Dendritic cell treated with granulocyte-macrophage colony-stimulating factor and Interleukin-4, amounts not matched to agents 40 ng/mL and 50 ng/mL, for 4 days (primary cell): Measurements from ENCODE around the gene MEF2A.
"Not testable (repeated sequence)": the region's sequence is repeated elsewhere in the genome, so short reads cannot be mapped to it uniquely, and the experiment has no call there.

Experiments used
- H3K27ac Mint-ChIP-seq: one replicate; pipeline ENCODE4 v1.8.0; 2022; ENCODE audit warnings: mild to moderate bottlenecking, mixed read lengths
- H3K27me3 Mint-ChIP-seq: one replicate; pipeline ENCODE4 v1.8.0; 2022; ENCODE audit warnings: mild to moderate bottlenecking, mixed read lengths
- H3K36me3 Mint-ChIP-seq: one replicate; pipeline ENCODE4 v1.8.0; 2022; ENCODE audit warnings: low read depth, mixed read lengths
- H3K4me1 Mint-ChIP-seq: one replicate; pipeline ENCODE4 v1.8.0; 2022; ENCODE audit warnings: low read depth, mixed read lengths
- H3K4me3 Mint-ChIP-seq: one replicate; pipeline ENCODE4 v1.8.0; 2022; ENCODE audit warnings: mild to moderate bottlenecking, moderate library complexity, mixed read lengths
- H3K9me3 Mint-ChIP-seq: one replicate; pipeline ENCODE4 v1.8.0; 2022; ENCODE audit warnings: mixed read lengths
- intact Hi-C: fragments of 100-400 bp; cut with micrococcal nuclease; formaldehyde crosslinking; loops from one replicate; pipeline ENCODE4 v1.15.0; 2022

Gene MEF2A

DNA sequence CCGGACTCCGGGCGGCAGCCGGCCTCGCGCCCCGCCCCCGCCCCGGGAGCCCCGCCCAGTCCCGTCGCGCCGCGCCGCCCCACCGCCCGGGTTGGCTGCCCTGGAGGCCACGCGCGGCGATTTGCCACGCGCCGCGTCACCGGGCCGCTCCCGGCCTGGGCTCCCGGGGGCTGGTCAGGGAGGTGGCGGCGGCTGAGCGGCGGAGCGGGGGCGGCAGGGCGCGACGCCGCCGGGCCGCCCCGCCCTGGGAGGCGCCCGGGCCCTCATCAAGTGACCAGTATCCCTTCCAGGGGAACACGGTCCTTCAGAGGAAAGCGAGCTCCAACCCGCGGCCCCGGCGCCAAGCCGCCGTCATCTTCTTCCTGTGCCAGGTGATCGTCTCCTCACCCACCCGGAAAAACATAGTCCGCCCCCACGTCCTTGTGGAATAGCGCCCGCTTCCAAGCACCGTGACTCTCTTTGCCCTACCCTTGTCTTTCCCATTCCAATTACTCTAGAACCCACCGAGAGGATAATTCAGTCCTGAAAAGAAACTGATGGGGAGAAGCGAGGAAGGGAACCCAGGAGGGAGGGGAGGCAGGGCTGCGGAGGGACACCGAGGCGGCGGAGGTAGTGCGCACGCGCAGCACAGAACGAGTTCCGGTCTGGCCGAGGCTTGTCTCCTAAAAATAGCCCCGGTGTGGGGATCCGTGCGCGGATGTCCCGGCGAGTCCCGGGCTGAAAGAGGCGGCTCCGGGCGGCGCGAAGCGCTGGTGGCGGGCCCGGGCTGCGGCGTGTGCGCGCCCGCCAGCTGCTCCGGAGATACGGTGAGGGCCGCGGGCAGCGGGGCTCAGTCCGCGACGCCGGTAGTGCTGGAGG is at the start of gene MEF2A:
MEF2A (plus strand) TSS at position 686 of the 858 bp plus-strand sequence. CDS start 67,136 bp downstream, outside the sequence.
- Mint-ChIP-seq H3K9me3 (no peaks in the 10 kb centered on the region), H3K27ac (peak within 1 kb of the TSS; percentile 97), H3K4me3 (peak within 1 kb of the TSS; percentile 96), H3K4me1 (peaks cover 51% of the 10 kb centered on the region), H3K27me3 (peaks cover 2% of the 10 kb centered on the region), H3K36me3 (peaks cover 14% of the 10 kb centered on the region)
- intact Hi-C loops: loop anchor here (2.0 to 5.0 kb wide), 2 partner anchors 67 to 113 kb away; no protein-coding TSS in a partner anchor

DNA sequence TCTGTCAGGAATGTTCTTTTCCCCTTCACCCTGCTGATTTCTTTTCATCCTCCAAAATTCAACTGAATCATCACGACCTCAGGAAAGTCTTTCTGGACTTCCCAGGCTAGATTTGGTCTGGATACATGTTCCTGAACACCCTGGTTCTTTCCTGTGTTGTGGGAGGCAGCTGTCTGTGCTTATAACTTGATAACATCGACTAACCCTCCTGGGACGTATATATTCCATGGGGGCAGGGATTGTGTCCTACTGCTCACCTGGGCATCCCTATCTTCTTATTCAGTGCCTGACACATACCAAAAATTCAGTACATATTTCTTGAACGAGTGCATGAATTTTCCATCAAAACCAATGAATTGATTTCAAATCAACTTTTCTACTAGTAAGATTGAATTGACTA is 47.6 kb upstream of the MEF2A start:
- no peaks in the 10 kb centered on the region for H3K27me3 Mint-ChIP-seq
- intact Hi-C loops: no loop called here
- no peaks in the 10 kb centered on the region for H3K36me3 Mint-ChIP-seq
- H3K4me1 Mint-ChIP-seq: peaks cover 5% of the 10 kb centered on the region
- H3K4me3 Mint-ChIP-seq: no peak overlapping the region
- no peak overlapping the region for H3K27ac Mint-ChIP-seq
- no peaks in the 10 kb centered on the region for H3K9me3 Mint-ChIP-seq

DNA sequence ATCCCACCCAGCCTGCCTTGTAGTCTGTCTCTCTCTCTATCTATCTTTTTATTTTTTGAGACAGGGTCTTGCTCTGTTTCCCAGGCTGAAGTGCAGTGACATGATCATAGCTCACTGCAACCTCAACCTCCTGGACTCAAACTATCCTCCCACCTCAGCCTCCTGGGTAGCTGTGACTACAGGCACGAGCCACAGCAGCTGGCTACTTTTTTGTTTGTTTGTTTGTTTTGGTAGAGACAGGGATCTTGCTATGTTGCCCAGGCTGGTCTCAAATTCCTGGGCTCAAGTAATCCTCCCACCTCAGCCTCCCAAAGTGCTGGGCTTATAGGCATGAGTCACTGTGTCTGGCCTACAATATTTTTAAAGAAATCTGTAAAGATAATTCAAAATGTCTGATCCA is 46.4 kb upstream of the MEF2A start:
- H3K27ac Mint-ChIP-seq, H3K27me3 Mint-ChIP-seq, H3K9me3 Mint-ChIP-seq, H3K36me3 Mint-ChIP-seq, H3K4me1 Mint-ChIP-seq, intact Hi-C loops, H3K4me3 Mint-ChIP-seq: not testable (repeated sequence)

DNA sequence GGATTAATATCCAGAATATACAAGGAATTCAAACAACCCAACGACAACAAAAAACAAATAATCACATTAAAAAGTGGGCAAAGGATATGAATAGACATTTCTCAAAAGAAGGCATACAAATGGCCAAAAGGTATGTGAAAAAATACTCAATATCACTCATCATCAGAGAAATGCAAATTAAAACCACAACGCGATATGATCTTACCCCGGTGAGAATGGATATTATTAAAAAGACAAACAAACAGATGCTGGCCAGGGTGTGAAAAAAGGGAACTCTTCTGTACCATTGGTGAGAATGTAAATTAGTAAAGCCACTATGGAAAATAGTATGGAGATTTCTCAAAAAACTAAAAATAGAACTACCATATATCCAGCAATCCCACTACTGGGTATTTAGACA is 43.5 kb upstream of the MEF2A start:
- no peaks in the 10 kb centered on the region for H3K27me3 Mint-ChIP-seq
- no peak overlapping the region for H3K4me3 Mint-ChIP-seq

DNA sequence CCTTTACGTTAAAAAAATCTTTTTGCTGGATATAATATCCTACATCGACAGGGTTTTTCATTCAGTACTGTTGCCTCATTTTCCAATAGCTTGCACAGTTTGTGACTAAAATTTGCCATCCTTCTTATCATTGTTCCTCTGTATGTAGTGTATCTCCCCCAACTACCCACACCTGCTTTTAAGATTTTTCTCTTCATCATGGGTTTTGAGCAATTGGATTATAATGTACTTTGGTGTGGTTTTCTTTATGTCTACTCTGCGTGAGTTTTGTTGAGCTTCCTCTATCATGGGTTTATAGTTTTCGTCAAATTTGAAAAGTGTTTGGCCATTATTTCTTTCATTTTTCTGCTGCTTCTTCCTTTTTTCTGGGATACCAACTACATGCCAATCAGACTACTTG is 39.6 kb upstream of the MEF2A start:
- no peaks in the 10 kb centered on the region for H3K27me3 Mint-ChIP-seq
- H3K9me3 Mint-ChIP-seq: peaks cover 9% of the 10 kb centered on the region
- no peaks in the 10 kb centered on the region for H3K4me1 Mint-ChIP-seq
- H3K27ac Mint-ChIP-seq: no peak overlapping the region
- no peak overlapping the region for H3K4me3 Mint-ChIP-seq
- no peaks in the 10 kb centered on the region for H3K36me3 Mint-ChIP-seq
- intact Hi-C loops: no loop called here

More for the DNA sequence above, 43.5 kb upstream of the MEF2A start:
- intact Hi-C loops: no loop called here
- no peaks in the 10 kb centered on the region for H3K36me3 Mint-ChIP-seq
- no peaks in the 10 kb centered on the region for H3K9me3 Mint-ChIP-seq
- no peaks in the 10 kb centered on the region for H3K4me1 Mint-ChIP-seq
- no peak overlapping the region for H3K27ac Mint-ChIP-seq

DNA sequence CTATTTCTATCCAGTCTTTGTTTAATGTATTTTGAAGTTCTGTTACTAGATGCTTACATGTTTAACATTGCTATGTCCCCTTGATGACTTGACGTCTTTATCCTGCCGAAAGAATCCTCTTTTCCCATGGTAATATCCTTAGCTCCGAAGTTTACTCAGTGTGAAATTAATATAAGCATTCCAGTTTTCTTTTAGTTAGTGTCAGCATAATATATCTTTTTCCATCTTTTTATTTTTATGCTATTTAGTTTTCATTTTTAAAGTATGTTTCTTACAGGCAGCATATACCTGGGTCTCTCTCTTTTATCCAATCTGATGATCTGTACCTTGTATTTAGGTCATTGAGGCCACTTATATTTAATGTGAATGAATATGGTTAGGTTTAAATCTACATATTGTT is 39.1 kb upstream of the MEF2A start:
- Mint-ChIP-seq H3K27me3 (no peaks in the 10 kb centered on the region), H3K4me3 (no peak overlapping the region), H3K27ac (no peak overlapping the region), H3K4me1 (no peaks in the 10 kb centered on the region), H3K9me3 (peaks cover 9% of the 10 kb centered on the region), H3K36me3 (no peaks in the 10 kb centered on the region)
- intact Hi-C loops: no loop called here

DNA sequence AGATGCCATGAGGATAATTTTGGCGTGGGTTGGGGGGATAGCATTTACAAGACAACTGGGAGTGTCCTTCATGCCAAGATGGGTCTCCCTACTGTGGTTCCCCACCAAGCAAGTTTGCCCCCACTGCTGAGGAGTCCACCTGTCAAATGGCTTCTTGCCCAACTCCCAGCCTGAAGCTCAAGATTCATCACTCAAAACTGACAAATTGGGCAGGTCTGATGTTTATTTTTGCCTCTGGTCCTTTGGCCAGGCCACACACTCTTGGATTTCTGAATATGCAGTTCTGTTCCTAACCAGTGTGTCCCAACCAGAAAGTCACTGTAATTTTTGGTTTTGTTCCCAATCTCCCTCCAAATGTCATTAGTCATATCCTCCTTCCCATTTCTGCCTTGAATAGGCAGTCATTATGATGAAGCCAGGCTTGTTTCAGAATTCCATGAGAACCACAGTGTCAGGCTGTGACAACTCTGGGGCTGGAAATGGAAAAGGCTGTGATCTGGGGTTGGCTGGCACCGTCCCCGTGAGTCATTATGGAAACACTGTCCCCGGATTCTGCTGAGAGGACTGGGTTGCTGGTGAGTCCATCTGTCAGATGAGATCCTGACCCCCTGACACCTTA is 29.3 kb upstream of the MEF2A start:
- intact Hi-C loops: no loop called here
- Mint-ChIP-seq H3K9me3 (peaks cover 10% of the 10 kb centered on the region), H3K36me3 (no peaks in the 10 kb centered on the region), H3K4me1 (peaks cover 4% of the 10 kb centered on the region), H3K27ac (no peak overlapping the region), H3K4me3 (no peak overlapping the region), H3K27me3 (no peaks in the 10 kb centered on the region)

DNA sequence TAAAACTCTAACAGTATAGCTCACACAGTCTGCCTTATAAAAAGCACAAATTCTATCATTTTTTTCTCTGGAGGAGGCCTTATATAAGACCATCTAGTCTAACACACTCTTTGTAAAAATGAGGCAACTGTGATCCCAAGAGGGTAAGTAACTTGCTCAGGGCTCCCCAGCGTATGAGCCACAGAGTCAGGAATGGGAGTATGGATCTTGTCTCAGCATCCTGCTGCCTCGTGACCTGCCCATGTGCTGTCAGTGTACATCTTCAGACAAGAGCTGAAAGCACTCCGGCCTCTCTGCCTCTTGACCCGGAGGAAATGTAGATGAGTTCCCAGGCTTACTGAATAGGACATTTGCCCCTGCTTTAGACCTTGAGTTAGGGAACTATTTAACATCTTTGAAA is 28.4 kb upstream of the MEF2A start:
- Mint-ChIP-seq H3K9me3 (peaks cover 5% of the 10 kb centered on the region), H3K4me1 (peaks cover 4% of the 10 kb centered on the region), H3K4me3 (no peak overlapping the region), H3K36me3 (no peaks in the 10 kb centered on the region), H3K27me3 (no peaks in the 10 kb centered on the region), H3K27ac (no peak overlapping the region)
- intact Hi-C loops: no loop called here

DNA sequence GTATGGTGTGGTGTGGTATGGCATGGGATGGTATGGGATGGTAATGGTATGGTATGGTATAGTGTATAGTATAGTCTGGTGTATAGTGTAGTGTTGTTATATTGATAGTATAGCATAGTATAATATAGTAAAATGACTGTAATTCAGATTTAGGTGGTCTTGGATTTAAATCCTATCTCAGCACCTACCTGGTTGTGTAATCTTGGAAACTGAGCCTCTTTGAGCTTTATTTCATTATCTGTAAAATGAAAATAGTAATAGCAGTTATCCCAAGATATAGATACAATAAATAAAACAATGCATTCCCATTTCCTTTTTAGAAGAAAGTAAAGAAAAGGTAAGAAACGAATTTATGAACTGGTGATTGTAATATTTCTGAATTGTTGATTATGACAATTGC is 27.5 kb upstream of the MEF2A start:
- no peaks in the 10 kb centered on the region for H3K27me3 Mint-ChIP-seq
- H3K27ac Mint-ChIP-seq: no peak overlapping the region
- no peaks in the 10 kb centered on the region for H3K36me3 Mint-ChIP-seq
- H3K4me1 Mint-ChIP-seq: peaks cover 4% of the 10 kb centered on the region
- no peaks in the 10 kb centered on the region for H3K9me3 Mint-ChIP-seq
- intact Hi-C loops: no loop called here
- no peak overlapping the region for H3K4me3 Mint-ChIP-seq

DNA sequence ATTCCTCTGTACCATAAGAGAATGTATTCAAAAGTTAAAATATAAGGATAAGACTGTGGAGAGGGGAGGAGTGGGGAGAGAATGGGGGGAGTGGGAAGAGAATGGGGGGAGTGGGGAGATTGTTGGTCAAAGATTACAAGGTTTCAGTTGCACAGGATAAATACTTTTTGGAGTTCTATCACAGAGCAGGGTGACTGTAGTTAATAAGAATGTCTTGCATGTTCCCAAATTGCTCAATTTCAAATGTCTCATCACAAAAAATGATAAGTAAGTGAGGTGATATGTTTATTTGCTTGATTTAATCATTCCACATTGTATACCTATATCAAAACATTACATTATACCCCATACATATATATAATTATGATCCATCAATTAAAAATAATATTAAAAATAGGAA is 23.0 kb upstream of the MEF2A start:
- Mint-ChIP-seq H3K27me3 (no peaks in the 10 kb centered on the region), H3K9me3 (no peaks in the 10 kb centered on the region), H3K27ac (no peak overlapping the region), H3K4me3 (no peak overlapping the region), H3K4me1 (no peaks in the 10 kb centered on the region), H3K36me3 (no peaks in the 10 kb centered on the region)
- intact Hi-C loops: no loop called here

DNA sequence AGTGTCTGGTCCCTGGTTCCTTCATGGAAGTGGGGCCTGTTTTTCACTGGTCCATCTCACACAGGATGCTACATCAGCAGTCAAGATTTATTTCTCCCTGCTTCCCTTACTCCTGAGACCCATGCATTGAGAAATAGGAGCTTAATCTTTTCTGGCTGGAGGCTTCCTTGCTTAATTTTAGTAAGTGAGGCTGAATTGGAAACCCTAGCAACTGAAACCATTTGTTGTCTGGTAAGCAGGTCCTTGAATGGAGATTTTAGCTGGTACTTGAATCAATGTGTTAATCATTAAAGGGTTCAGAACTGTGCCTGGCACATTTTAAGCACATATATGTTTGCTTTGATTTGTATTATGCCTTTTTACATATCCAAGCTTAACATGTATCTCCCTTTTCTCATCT is 20.2 kb upstream of the MEF2A start:
- H3K27ac Mint-ChIP-seq: no peak overlapping the region
- H3K4me3 Mint-ChIP-seq: no peak overlapping the region
- intact Hi-C loops: no loop called here
- no peaks in the 10 kb centered on the region for H3K9me3 Mint-ChIP-seq
- H3K4me1 Mint-ChIP-seq: no peaks in the 10 kb centered on the region
- H3K36me3 Mint-ChIP-seq: no peaks in the 10 kb centered on the region
- peaks cover 3% of the 10 kb centered on the region for H3K27me3 Mint-ChIP-seq

DNA sequence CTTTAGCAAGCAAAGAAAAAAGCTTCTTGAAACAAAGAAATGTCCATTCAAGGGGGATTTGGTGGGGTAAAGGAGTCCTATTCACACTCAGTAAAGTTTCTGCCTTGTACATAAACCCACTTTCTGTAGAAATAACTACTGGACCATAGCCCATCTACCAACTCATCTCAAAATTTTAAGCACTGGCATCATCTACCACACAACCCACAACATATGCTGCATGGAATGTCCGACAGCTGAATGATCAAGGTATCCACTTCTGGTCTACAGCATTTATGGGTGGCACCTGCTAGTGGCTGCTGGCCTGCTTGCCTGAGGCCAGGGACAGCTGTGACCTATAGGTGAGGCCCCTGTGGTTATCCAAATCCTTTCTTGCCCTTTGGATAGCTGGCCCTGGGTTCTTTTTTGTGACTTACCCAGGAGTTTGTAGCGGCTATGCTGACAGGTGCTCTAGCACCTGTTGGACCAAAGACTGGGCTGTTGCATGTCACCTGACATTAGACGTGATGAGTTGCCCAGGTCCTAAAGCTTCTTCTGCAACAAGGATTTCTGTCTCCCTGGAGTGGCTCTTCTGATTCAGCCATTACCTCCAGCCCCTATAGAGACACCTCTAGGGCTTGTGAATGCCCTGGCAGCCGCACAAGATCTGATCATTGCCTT is 19.2 kb upstream of the MEF2A start:
- Mint-ChIP-seq H3K4me1 (no peaks in the 10 kb centered on the region), H3K4me3 (no peak overlapping the region), H3K9me3 (no peaks in the 10 kb centered on the region), H3K27me3 (peaks cover 3% of the 10 kb centered on the region), H3K36me3 (no peaks in the 10 kb centered on the region), H3K27ac (no peak overlapping the region)
- intact Hi-C loops: no loop called here

DNA sequence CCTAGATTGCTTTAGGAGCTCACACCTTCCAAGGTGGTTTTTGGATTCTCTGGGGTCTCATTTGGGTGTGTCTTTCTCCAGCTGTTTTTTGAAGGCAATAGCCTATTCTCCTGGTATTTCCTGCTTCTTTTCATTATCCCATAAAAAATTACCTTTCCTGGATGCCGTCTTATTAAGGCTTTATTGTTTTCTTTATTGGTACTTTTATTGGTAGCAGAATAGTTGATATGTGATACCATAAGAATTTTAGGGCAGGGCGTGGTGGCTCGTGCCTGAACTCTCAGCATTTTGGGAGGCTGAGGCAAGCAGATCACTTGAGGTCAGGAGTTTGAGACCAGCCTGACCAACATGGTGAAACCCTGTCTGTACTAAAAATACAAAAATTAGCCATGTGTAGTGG is 18.3 kb upstream of the MEF2A start:
- no peak overlapping the region for H3K27ac Mint-ChIP-seq
- peaks cover 3% of the 10 kb centered on the region for H3K27me3 Mint-ChIP-seq
- H3K36me3 Mint-ChIP-seq: no peaks in the 10 kb centered on the region
- intact Hi-C loops: no loop called here
- no peaks in the 10 kb centered on the region for H3K4me1 Mint-ChIP-seq
- no peaks in the 10 kb centered on the region for H3K9me3 Mint-ChIP-seq
- no peak overlapping the region for H3K4me3 Mint-ChIP-seq

DNA sequence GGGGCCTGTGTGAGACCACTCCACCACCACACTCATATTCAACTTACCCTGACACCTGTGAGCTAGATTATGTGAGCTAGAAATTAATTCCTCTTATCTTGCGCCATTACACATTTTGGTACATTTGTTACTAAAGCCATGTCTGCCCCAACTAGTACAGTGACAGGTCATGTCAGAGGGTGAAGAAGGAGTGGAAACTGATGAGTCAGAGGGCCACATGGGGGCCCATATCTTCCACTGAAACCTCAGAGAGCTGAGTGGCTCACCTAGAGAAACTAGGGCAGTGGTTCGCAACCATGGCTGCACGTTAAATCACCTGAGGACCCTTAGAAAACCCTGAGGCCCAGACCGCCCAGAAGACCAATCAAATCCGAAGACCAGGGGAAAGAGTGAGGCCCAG is 15.7 kb upstream of the MEF2A start:
- Mint-ChIP-seq H3K4me3 (no peak overlapping the region), H3K27me3 (peaks cover 3% of the 10 kb centered on the region), H3K9me3 (no peaks in the 10 kb centered on the region), H3K36me3 (no peaks in the 10 kb centered on the region), H3K4me1 (no peaks in the 10 kb centered on the region), H3K27ac (no peak overlapping the region)
- intact Hi-C loops: no loop called here
